HepG2 (cell line): ENCODE data around the gene HDDC2. TPM values are rescaled to one million over a fixed set of nuclear protein-coding genes. Genes with fewer than 3 reads are reported as not detected.

Experiments
- CC2D1A ChIP-seq: sonication (generic); formaldehyde crosslinking; IDR thresholded peaks from 2 replicates; pipeline ENCODE4 v1.8.1; 2023; ENCODE audit warnings: mild to moderate bottlenecking, missing genetic modification reagents
- CENPT ChIP-seq: sonication (generic); formaldehyde crosslinking; IDR thresholded peaks from 2 replicates; pipeline ENCODE4 v1.8.0; 2022; ENCODE audit warnings: low read depth, mild to moderate bottlenecking, moderate library complexity, missing genetic modification reagents
- EHMT2 ChIP-seq: fragments of 200-600 bp; sonication (generic); IDR thresholded peaks from 2 replicates; pipeline ENCODE4 v1.7.0; 2017; ENCODE audit warnings: antibody characterized with exemption, low read depth, low read length, borderline replicate concordance
- ELF4 ChIP-seq: sonication (generic); formaldehyde crosslinking; IDR thresholded peaks from 2 replicates; pipeline ENCODE4 v1.5.0; 2020; ENCODE audit warnings: missing genetic modification reagents, mild to moderate bottlenecking, moderate library complexity, borderline replicate concordance
- EP300 ChIP-seq, 3 experiments: sonication (generic) in 1 of 3; formaldehyde crosslinking in 1 of 3; IDR thresholded peaks; 2 replicates each; pipeline versions ENCODE4 v1.5.1 to v1.6.1; 2011 to 2020; ENCODE audit warnings: low read depth in 2 of 3, low read length in 2 of 3, borderline replicate concordance in 1 of 3, improper control_type of control experiment in 1 of 3, mild to moderate bottlenecking in 1 of 3, missing genetic modification reagents in 1 of 3, moderate library complexity in 1 of 3
- HNRNPLL ChIP-seq: fragments of 200-400 bp; formaldehyde crosslinking; IDR thresholded peaks from 2 replicates; pipeline ENCODE4 v1.6.1; 2017; ENCODE audit warnings: mild to moderate bottlenecking, low read depth, low read length; ENCODE audit not compliant: poor library complexity, severe bottlenecking
- IKZF5 ChIP-seq: IDR thresholded peaks from 2 replicates; pipeline ENCODE4 v1.6.1; 2018; ENCODE audit warnings: missing genetic modification reagents, mild to moderate bottlenecking, missing compliant biosample characterization
- RORA ChIP-seq: sonication (generic); formaldehyde crosslinking; IDR thresholded peaks from 2 replicates; pipeline ENCODE4 v1.5.0; 2020; ENCODE audit warnings: mild to moderate bottlenecking, missing genetic modification reagents, moderate library complexity
- SP140L ChIP-seq: sonication (generic); formaldehyde crosslinking; IDR thresholded peaks from 2 replicates; pipeline ENCODE4 v1.4.0; 2020; ENCODE audit warnings: missing genetic modification reagents, borderline replicate concordance
- ZFP82 ChIP-seq: sonication (generic); formaldehyde crosslinking; IDR thresholded peaks from 2 replicates; pipeline ENCODE4 v1.5.1; 2020; ENCODE audit warnings: mild to moderate bottlenecking, missing genetic modification reagents, borderline replicate concordance
- ZMYM3 ChIP-seq: sonication (generic); formaldehyde crosslinking; IDR thresholded peaks from 2 replicates; pipeline ENCODE4 v1.5.1; 2020; ENCODE audit warnings: mild to moderate bottlenecking, missing genetic modification reagents
- ZNF143 ChIP-seq: sonication (generic); formaldehyde crosslinking; IDR thresholded peaks from 2 replicates; pipeline ENCODE4 v1.4.0; 2020; ENCODE audit warnings: missing genetic modification reagents
- ZNF17 ChIP-seq: sonication (generic); formaldehyde crosslinking; IDR thresholded peaks from 2 replicates; pipeline ENCODE4 v1.5.0; 2020; ENCODE audit warnings: mild to moderate bottlenecking, missing genetic modification reagents
- ZNF556 ChIP-seq: sonication (generic); formaldehyde crosslinking; IDR thresholded peaks from 2 replicates; pipeline ENCODE4 v1.4.0; 2020; ENCODE audit warnings: mild to moderate bottlenecking, missing genetic modification reagents, borderline replicate concordance
- ZNF660 ChIP-seq: sonication (generic); formaldehyde crosslinking; IDR thresholded peaks from 2 replicates; pipeline ENCODE4 v1.5.1; 2020; ENCODE audit warnings: mild to moderate bottlenecking, low read depth, missing genetic modification reagents, borderline replicate concordance
- ZNF672 ChIP-seq: sonication (generic); formaldehyde crosslinking; IDR thresholded peaks from 2 replicates; pipeline ENCODE4 v1.8.1; 2022; ENCODE audit warnings: missing genetic modification reagents
- ZNF740 ChIP-seq: sonication (generic); formaldehyde crosslinking; IDR thresholded peaks from 2 replicates; pipeline ENCODE4 v1.4.0; 2020; ENCODE audit warnings: missing genetic modification reagents
- polyA plus RNA-seq, 8 experiments: library from polyadenylated mRNA; depleted of rRNA in 3 of 8; stranded (reverse) in 7 of 8; unstranded in 1 of 8; fragments of >200 nt; fragmentation: Illumina TruSeq in 4 of 8; extraction: Trizol in 4 of 8; gene quantifications; 2 replicates each; pipeline versions ENCODE4 v1.2.1 to v1.2.3, GENCODE V29; 2011 to 2016; ENCODE audit warnings: low read depth in 4 of 8, missing spikeins in 1 of 8, mixed read lengths in 1 of 8; ENCODE audit not compliant: insufficient read depth in 1 of 8
- total RNA-seq, 5 experiments: library from RNA; depleted of rRNA; stranded (reverse); fragments of >200 nt; fragmentation: Illumina TruSeq; extraction: Trizol; gene quantifications; 2 replicates each; pipeline ENCODE4 v1.2.3, GENCODE V29; 2016; ENCODE audit warnings: low read depth in 1 of 5
- TF ChIP-seq, protein P1 (sequence below): sonication (generic); formaldehyde crosslinking; IDR thresholded peaks from 2 replicates; pipeline ENCODE4 v1.9.0; 2021; ENCODE audit warnings: missing genetic modification reagents, borderline replicate concordance
- TF ChIP-seq, protein P2 (sequence below): sonication (generic); formaldehyde crosslinking; IDR thresholded peaks from 2 replicates; pipeline ENCODE4 v1.5.1; 2020; ENCODE audit warnings: mild to moderate bottlenecking, moderate library complexity, missing genetic modification reagents
- TF ChIP-seq, protein P3 (sequence below): sonication (generic); formaldehyde crosslinking; IDR thresholded peaks from 2 replicates; pipeline ENCODE4 v1.5.1; 2020; ENCODE audit warnings: missing genetic modification reagents, mild to moderate bottlenecking, borderline replicate concordance
- TF ChIP-seq, protein P4 (sequence below): sonication (generic); formaldehyde crosslinking; conservative IDR thresholded peaks from 2 replicates; pipeline ENCODE4 v1.4.0; 2020; ENCODE audit warnings: missing genetic modification reagents

HDDC2 gene
- total and polyA plus RNA-seq, 2 of the 13 experiments (the other 11 are each of a cell fraction or from before 2014, with no cell fraction given), result 76.7 to 78.7 TPM

DNA sequence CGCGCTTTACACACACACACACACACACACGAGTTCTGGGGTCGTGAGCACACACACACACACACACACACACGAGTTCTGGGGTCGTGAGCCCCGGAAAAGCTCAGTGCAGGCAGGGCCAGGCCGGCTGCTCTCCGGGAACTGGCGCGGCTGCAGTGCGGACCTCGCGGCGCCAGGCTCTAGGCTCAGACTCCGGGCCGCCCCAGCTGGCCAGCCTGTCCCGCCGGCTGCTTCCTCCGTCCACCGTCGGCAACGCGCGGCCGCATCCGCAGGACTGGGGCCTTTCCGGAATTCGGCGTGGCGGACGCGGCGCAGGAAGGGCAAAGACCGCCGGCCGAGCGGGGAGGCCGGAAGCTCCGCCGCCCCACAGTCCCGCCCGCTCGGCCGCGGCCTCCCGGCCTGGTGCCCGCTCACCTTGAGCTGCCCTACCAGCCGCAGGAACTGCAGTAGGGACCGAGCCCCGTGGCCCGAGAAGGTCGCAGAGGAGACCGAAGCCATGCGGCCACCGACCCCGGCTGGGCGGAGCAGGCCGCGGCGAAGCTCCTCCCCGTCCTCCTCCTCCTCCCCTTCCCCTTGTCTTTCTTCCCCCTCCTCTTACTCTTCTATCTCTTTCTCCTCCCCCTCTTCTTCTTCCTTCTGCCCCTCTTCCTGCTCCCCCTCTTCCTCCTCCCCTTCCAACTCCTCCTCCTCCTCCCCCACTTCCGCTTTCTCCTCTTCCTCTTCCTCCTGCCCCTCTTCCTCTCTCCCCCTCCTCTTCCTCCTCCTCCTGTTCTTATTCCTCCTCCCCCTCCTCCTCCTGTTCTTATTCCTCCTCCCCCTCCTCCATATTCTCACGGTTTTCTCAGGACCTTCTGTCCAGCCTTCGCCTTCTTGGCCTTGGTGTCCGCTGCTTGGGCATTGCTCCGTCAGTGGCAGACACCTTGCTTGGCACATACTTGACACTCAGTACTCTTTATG is at the start of gene HDDC2 (continued):
- 0 out of 2 replicates have a peak, but pooled peaks have one; percentile 54 for TF ChIP-seq CC2D1A (CRISPR knock-in tag)
- peak; percentile 98 for TF ChIP-seq ZNF556 (CRISPR knock-in tag)
- peak in 1 of 2 experiments; percentile 38; a peak in 2 of 4 replicates for TF ChIP-seq EP300 (IDR thresholded peaks at IDR 0.05; ENCODE audit: low read depth in 2 of 2, low read length in 2 of 2)
- peak; percentile 60 for TF ChIP-seq EP300 (CRISPR knock-in tag; IDR thresholded peaks at IDR 0.05; ENCODE audit: borderline replicate concordance)
- TF ChIP-seq, protein P1, sequence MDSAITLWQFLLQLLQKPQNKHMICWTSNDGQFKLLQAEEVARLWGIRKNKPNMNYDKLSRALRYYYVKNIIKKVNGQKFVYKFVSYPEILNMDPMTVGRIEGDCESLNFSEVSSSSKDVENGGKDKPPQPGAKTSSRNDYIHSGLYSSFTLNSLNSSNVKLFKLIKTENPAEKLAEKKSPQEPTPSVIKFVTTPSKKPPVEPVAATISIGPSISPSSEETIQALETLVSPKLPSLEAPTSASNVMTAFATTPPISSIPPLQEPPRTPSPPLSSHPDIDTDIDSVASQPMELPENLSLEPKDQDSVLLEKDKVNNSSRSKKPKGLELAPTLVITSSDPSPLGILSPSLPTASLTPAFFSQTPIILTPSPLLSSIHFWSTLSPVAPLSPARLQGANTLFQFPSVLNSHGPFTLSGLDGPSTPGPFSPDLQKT (CRISPR knock-in tag), result peak; percentile 91; the same call in 1 of the 2 replicates
- 0 out of 2 replicates have a peak, but pooled peaks have one; percentile 34 for TF ChIP-seq ZNF660 (CRISPR knock-in tag)
- no peak for TF ChIP-seq ZMYM3
- peak; percentile 83 for TF ChIP-seq CENPT (CRISPR knock-in tag)
- TF ChIP-seq, protein P2, sequence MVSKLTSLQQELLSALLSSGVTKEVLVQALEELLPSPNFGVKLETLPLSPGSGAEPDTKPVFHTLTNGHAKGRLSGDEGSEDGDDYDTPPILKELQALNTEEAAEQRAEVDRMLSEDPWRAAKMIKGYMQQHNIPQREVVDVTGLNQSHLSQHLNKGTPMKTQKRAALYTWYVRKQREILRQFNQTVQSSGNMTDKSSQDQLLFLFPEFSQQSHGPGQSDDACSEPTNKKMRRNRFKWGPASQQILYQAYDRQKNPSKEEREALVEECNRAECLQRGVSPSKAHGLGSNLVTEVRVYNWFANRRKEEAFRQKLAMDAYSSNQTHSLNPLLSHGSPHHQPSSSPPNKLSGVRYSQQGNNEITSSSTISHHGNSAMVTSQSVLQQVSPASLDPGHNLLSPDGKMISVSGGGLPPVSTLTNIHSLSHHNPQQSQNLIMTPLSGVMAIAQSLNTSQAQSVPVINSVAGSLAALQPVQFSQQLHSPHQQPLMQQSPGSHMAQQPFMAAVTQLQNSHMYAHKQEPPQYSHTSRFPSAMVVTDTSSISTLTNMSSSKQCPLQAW (CRISPR knock-in tag), result no peak
- TF ChIP-seq EHMT2, result peak; percentile 60; the same call in 1 of the 2 replicates
- TF ChIP-seq HNRNPLL, result peak; percentile 99
- TF ChIP-seq, protein P3, sequence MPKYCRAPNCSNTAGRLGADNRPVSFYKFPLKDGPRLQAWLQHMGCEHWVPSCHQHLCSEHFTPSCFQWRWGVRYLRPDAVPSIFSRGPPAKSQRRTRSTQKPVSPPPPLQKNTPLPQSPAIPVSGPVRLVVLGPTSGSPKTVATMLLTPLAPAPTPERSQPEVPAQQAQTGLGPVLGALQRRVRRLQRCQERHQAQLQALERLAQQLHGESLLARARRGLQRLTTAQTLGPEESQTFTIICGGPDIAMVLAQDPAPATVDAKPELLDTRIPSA, result peak; percentile 97
- TF ChIP-seq SP140L (CRISPR knock-in tag), result peak; percentile 73; the same call in 1 of the 2 replicates
- no peak; the same call in 1 of the 2 replicates for TF ChIP-seq ZNF17 (CRISPR knock-in tag)
- TF ChIP-seq ZNF672, result no peak
- TF ChIP-seq ELF4 (CRISPR knock-in tag), result peak; percentile 93
- TF ChIP-seq RORA (CRISPR knock-in tag), result no peak; the same call in 1 of the 2 replicates
- no peak for TF ChIP-seq ZNF740 (CRISPR knock-in tag)
- TF ChIP-seq, protein P4, sequence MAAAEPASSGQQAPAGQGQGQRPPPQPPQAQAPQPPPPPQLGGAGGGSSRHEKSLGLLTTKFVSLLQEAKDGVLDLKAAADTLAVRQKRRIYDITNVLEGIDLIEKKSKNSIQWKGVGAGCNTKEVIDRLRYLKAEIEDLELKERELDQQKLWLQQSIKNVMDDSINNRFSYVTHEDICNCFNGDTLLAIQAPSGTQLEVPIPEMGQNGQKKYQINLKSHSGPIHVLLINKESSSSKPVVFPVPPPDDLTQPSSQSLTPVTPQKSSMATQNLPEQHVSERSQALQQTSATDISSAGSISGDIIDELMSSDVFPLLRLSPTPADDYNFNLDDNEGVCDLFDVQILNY (CRISPR knock-in tag), result peak; percentile 81
- no peak for TF ChIP-seq ZNF143 (CRISPR knock-in tag)
- TF ChIP-seq ZFP82 (CRISPR knock-in tag), result peak; percentile 99
- TF ChIP-seq IKZF5 (CRISPR knock-in tag), result peak; percentile 81; the same call in 1 of the 2 replicates
